CD14-positive monocyte (primary cell): ENCODE measurements around the gene CALR. TPM values are rescaled to one million over a fixed set of nuclear protein-coding genes. Genes with fewer than 3 reads are reported as not detected.
A peak's percentile ranks its signal among the peaks of the same experiment; 100 is the strongest.
"Not testable (repeated sequence)": the region's sequence is repeated elsewhere in the genome, so short reads cannot be mapped to it uniquely, and the experiment has no call there.

Experiments
- DNase-seq, 3 donors: peaks; one replicate each; pipeline ENCODE4 v3.0.0-alpha.2; 2011 to 2022
- H2AFZ ChIP-seq: 2 replicates; pipeline ENCODE4 v1.6.0; 2012; ENCODE audit warnings: mild to moderate bottlenecking, low read depth, low read length, inconsistent platforms; ENCODE audit not compliant: insufficient read depth, poor library complexity, severe bottlenecking
- H3K27ac ChIP-seq, 2 donors: 1 replicate in 1 of 2; 2 replicates in 1 of 2; pipeline ENCODE4 v1.5.1; 2012 to 2013; ENCODE audit warnings: low read length in 2 of 2, control low read depth in 1 of 2, inconsistent platforms in 1 of 2, low read depth in 1 of 2, mild to moderate bottlenecking in 1 of 2
- H3K27me3 ChIP-seq, 2 donors: one replicate each; pipeline versions ENCODE4 v1.6.0 to v1.6.1; 2011 to 2013; ENCODE audit warnings: low read length in 2 of 2; ENCODE audit not compliant: control insufficient read depth in 2 of 2, insufficient read depth in 2 of 2
- H3K36me3 ChIP-seq, 2 donors: replicated peaks in 1 of 2; 1 replicate in 1 of 2; 2 replicates in 1 of 2; pipeline versions ENCODE4 v1.5.1 to v1.6.1; 2012 to 2013; ENCODE audit warnings: low read length in 2 of 2, control low read depth in 1 of 2, inconsistent platforms in 1 of 2, mild to moderate bottlenecking in 1 of 2; ENCODE audit not compliant: insufficient read depth in 2 of 2, control insufficient read depth in 1 of 2
- H3K4me1 ChIP-seq, 2 donors: 1 replicate in 1 of 2; 2 replicates in 1 of 2; pipeline versions ENCODE4 v1.5.1 to v1.6.1; 2012 to 2013; ENCODE audit warnings: low read length in 2 of 2, control low read depth in 1 of 2, inconsistent platforms in 1 of 2, mild to moderate bottlenecking in 1 of 2, moderate library complexity in 1 of 2; ENCODE audit not compliant: insufficient read depth in 2 of 2, control insufficient read depth in 1 of 2
- H3K4me2 ChIP-seq: replicated peaks from 2 replicates; pipeline ENCODE3; 2012; ENCODE audit warnings: low read length, moderate library complexity, mild to moderate bottlenecking; ENCODE audit not compliant: poor library complexity, severe bottlenecking; ENCODE audit errors: extremely low read depth
- H3K4me3 ChIP-seq, 3 experiments: fragments of 200-600 bp in 1 of 3; sonication (generic) in 1 of 3; replicated peaks in 1 of 3; 1 replicate in 2 of 3; 2 replicates in 1 of 3; pipeline ENCODE4 v1.5.1; 2011 to 2013; ENCODE audit warnings: low read length in 3 of 3, mild to moderate bottlenecking in 3 of 3, control low read depth in 2 of 3, low read depth in 2 of 3, inconsistent platforms in 1 of 3, moderate library complexity in 1 of 3
- H3K79me2 ChIP-seq: 2 replicates; pipeline ENCODE4 v1.6.0; 2012; ENCODE audit warnings: mild to moderate bottlenecking, control low read depth, inconsistent platforms, low read length, moderate library complexity; ENCODE audit not compliant: insufficient read depth
- H3K9ac ChIP-seq: 2 replicates; pipeline ENCODE4 v1.6.0; 2017; ENCODE audit warnings: low read length, mild to moderate bottlenecking; ENCODE audit not compliant: insufficient read depth, poor library complexity, severe bottlenecking
- H3K9me3 ChIP-seq, 2 donors: replicated peaks in 1 of 2; 1 replicate in 1 of 2; 2 replicates in 1 of 2; pipeline versions ENCODE4 v1.5.1 to v1.6.1; 2012 to 2013; ENCODE audit warnings: low read length in 2 of 2, control low read depth in 1 of 2; ENCODE audit not compliant: control insufficient read depth in 1 of 2, insufficient read depth in 1 of 2
- H4K20me1 ChIP-seq: 2 replicates; pipeline ENCODE4 v1.6.0; 2012; ENCODE audit warnings: mild to moderate bottlenecking, low read length, control low read depth, moderate library complexity; ENCODE audit not compliant: insufficient read depth
- H3K27ac Mint-ChIP-seq, 7 donors: one replicate each; pipeline ENCODE4 v1.8.0; 2020; ENCODE audit warnings: mild to moderate bottlenecking in 7 of 7, mixed read lengths in 7 of 7, moderate library complexity in 6 of 7, inconsistent platforms in 2 of 7
- H3K27me3 Mint-ChIP-seq, 3 donors: one replicate each; pipeline ENCODE4 v1.8.0; 2021 to 2022; ENCODE audit warnings: low read depth in 3 of 3, mild to moderate bottlenecking in 3 of 3, mixed read lengths in 3 of 3, moderate library complexity in 3 of 3, inconsistent platforms in 1 of 3
- H3K36me3 Mint-ChIP-seq, 2 donors: one replicate each; pipeline ENCODE4 v1.8.0; 2020; ENCODE audit warnings: mixed read lengths in 2 of 2, inconsistent platforms in 1 of 2, mild to moderate bottlenecking in 1 of 2
- H3K4me1 Mint-ChIP-seq: one replicate; pipeline ENCODE4 v1.8.0; 2020; ENCODE audit warnings: mild to moderate bottlenecking, mixed read lengths
- H3K4me3 Mint-ChIP-seq, 2 donors: one replicate each; pipeline ENCODE4 v1.8.0; 2020; ENCODE audit warnings: mild to moderate bottlenecking in 2 of 2, mixed read lengths in 2 of 2, moderate library complexity in 1 of 2
- H3K9me3 Mint-ChIP-seq, 7 donors: one replicate each; pipeline ENCODE4 v1.8.0; 2020 to 2022; ENCODE audit warnings: mixed read lengths in 7 of 7, mild to moderate bottlenecking in 6 of 7, moderate library complexity in 6 of 7, inconsistent platforms in 2 of 7
- WGBS: methylation state at CpG from one replicate; pipeline ENCODE4 v1.1.5; 2013; ENCODE audit warnings: missing lambda C conversion rate; ENCODE audit not compliant: insufficient coverage; 5-methylcytosine and 5-hydroxymethylcytosine counted together
- intact Hi-C, 2 donors: fragments of 100-400 bp; cut with micrococcal nuclease; formaldehyde crosslinking; loops; one replicate each; pipeline versions ENCODE4 v1.15.0 to v1.15.1; 2023
- polyA plus RNA-seq, 3 donors: library from polyadenylated mRNA; depleted of rRNA in 1 of 3; unstranded in 2 of 3; stranded (reverse) in 1 of 3; fragments of 300-500 nt in 2 of 3; fragments of >200 nt in 1 of 3; fragmentation: Illumina TruSeq in 2 of 3; gene quantifications; 1 replicate in 2 of 3; 2 replicates in 1 of 3; pipeline ENCODE4 v1.2.3, GENCODE V29; 2012 to 2021
- TF ChIP-seq, protein P1 (sequence below): fragments of 200-600 bp; IDR thresholded peaks from one replicate; pipeline ENCODE4 v1.8.0; 2022; ENCODE audit warnings: antibody characterized with exemption, mild to moderate bottlenecking

CALR gene
- polyA plus RNA-seq, 3 donors, result 109 to 441 (median 133) TPM

DNA sequence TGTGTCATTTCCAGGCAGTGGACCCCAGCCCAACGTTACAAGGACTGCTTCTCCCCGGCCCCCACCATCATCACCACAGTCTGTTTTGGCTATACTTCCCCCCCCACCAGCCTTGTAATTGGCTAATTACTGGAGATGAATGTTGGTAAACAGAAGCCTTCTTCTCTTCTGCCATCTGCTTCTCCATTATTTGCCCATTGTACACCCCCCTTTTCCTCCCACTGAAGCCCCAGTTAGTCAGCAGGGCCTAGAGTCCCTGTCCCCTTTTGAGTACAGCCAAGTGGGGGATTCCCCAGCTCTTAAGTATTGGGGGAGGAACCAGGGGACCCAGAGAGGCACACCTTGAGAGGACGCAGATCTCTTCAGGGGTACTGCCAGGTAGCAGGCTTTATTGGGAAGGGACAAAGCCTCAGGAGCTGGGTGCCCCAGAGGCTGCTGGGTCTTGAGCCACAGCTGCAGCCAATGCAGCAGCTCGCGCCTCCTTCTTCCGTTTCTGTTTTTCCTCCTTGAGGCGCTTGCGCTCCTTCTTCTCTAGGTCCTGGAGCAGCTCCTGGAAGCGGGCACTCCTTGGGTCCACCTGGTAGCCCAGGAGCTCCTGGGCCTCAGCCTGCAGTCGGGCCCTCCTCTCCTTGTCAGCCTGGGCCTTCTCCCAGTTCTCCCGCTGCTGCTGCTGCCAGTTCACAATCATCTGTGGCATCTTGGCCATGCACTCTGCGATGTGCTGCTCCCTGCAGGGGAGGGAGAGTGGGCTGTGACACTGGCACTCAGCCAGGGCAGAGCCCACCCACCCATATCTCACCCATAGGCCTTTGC is 15.6 kb downstream of the CALR start:
- no peaks in the 10 kb centered on the region for H3K27me3 ChIP-seq
- no peaks in the 10 kb centered on the region for H4K20me1 ChIP-seq
- no peak overlapping the region for H3K4me2 ChIP-seq
- H3K4me1 Mint-ChIP-seq, result peaks cover 58% of the 10 kb centered on the region
- no peak overlapping the region for H3K4me3 Mint-ChIP-seq
- H3K9me3 ChIP-seq, result no peaks in the 10 kb centered on the region
- peak overlapping the region; percentile 66 for H3K9ac ChIP-seq
- H3K9me3 Mint-ChIP-seq, result no peaks in the 10 kb centered on the region
- H3K36me3 Mint-ChIP-seq, result peaks cover 36 to 54% of the 10 kb centered on the region in 2 donors
- peaks cover 52% of the 10 kb centered on the region for H3K79me2 ChIP-seq
- peaks cover 0 to 1% (median 0%) of the 10 kb centered on the region in 3 donors for H3K27me3 Mint-ChIP-seq
- WGBS, result 80% methylated on average over 8 of the region's 12 CpGs
- intact Hi-C loops, result no loop called here
- peak overlapping the region; percentile 83 to 93 for H3K27ac ChIP-seq
- peaks cover 33 to 55% of the 10 kb centered on the region in 2 donors for H3K36me3 ChIP-seq
- H2AFZ ChIP-seq, result no peak overlapping the region
- DNase-seq, result peak in 1 of 3 donors; percentile 57
- H3K4me1 ChIP-seq, result peaks cover 38 to 58% of the 10 kb centered on the region in 2 donors
- peak overlapping the region; percentile 70 to 96 (median 90) for H3K27ac Mint-ChIP-seq
- TF ChIP-seq, protein P1, sequence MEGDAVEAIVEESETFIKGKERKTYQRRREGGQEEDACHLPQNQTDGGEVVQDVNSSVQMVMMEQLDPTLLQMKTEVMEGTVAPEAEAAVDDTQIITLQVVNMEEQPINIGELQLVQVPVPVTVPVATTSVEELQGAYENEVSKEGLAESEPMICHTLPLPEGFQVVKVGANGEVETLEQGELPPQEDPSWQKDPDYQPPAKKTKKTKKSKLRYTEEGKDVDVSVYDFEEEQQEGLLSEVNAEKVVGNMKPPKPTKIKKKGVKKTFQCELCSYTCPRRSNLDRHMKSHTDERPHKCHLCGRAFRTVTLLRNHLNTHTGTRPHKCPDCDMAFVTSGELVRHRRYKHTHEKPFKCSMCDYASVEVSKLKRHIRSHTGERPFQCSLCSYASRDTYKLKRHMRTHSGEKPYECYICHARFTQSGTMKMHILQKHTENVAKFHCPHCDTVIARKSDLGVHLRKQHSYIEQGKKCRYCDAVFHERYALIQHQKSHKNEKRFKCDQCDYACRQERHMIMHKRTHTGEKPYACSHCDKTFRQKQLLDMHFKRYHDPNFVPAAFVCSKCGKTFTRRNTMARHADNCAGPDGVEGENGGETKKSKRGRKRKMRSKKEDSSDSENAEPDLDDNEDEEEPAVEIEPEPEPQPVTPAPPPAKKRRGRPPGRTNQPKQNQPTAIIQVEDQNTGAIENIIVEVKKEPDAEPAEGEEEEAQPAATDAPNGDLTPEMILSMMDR, result no peak
- H3K4me3 ChIP-seq, result no peak overlapping the region

DNA sequence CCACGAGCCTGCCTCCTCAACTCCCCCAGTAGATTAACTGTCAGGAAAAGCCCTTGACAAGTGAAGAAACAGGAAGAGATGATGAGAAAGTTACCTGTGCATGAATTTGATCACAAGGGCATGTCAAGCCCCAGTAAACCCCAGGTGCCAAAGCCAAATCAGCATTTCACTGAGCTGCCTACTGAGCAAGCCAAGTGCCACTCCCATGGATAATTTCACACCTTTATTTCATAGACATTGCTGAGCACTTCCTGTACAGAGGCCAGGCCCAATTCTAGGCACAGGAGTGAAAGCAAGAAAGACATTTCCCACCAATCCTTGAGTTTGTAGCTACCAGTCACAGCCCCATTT is 16.2 kb downstream of the CALR start:
- Histone ChIP-seq H4K20me1 (no peaks in the 10 kb centered on the region), H3K27me3 (no peaks in the 10 kb centered on the region), H3K36me3 (peaks cover 27 to 49% of the 10 kb centered on the region in 2 donors), H3K79me2 (peaks cover 52% of the 10 kb centered on the region), H3K4me3 (no peak overlapping the region), H2AFZ (no peak overlapping the region), H3K4me2 (no peak overlapping the region), H3K9ac (no peak overlapping the region), H3K9me3 (no peaks in the 10 kb centered on the region), H3K27ac (peak overlapping the region; percentile 83 to 93), H3K4me1 (peaks cover 37 to 52% of the 10 kb centered on the region in 2 donors)
- no CpG with 5 or more reads among the region's 1 CpG for WGBS
- peak in 1 of 3 donors; percentile 5 for DNase-seq
- Mint-ChIP-seq H3K4me1 (peaks cover 56% of the 10 kb centered on the region), H3K27me3 (peaks cover 0 to 1% (median 0%) of the 10 kb centered on the region in 3 donors), H3K27ac (peak overlapping the region; percentile 51 to 96 (median 85)), H3K36me3 (peaks cover 32 to 49% of the 10 kb centered on the region in 2 donors), H3K4me3 (no peak overlapping the region), H3K9me3 (no peaks in the 10 kb centered on the region)
- TF ChIP-seq, protein P1, result no peak
- intact Hi-C loops, result no loop called here

DNA sequence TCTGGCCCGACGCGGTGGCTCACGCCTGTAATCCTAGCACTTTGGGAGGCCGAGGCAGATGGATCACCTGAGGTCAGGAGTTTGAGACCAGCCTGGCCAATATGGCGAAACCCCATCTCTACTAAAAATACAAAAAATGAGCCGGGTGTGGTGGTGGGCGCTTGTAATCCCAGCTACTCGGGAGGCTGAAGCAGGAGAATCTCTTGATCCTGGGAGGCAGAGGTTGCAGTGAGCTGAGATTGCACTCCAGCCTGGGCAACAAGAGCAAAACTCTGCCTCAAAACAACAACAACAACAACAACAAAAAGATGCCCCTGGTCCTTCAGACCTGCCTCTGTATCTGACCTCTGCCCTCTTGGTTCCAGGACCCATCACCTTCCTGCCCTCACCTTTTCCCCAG is 17.2 kb downstream of the CALR start:
- H3K4me3 ChIP-seq, H3K9ac ChIP-seq, DNase-seq, H4K20me1 ChIP-seq, intact Hi-C loops, H3K4me2 ChIP-seq, H3K9me3 Mint-ChIP-seq, H3K27me3 ChIP-seq, H3K9me3 ChIP-seq, H2AFZ ChIP-seq, H3K27me3 Mint-ChIP-seq: not testable (repeated sequence)
- 100% methylated on average over 1 of the region's 9 CpGs for WGBS
- Mint-ChIP-seq H3K36me3 (peaks cover 23 to 39% of the 10 kb centered on the region in 2 donors), H3K27ac (peak overlapping the region in 6 of 7 donors; percentile 35 to 83 (median 60)), H3K4me3 (peak overlapping the region in 1 of 2 donors; percentile 3), H3K4me1 (peaks cover 46% of the 10 kb centered on the region)
- peak overlapping the region in 1 of 2 donors; percentile 93 for H3K27ac ChIP-seq
- H3K36me3 ChIP-seq, result peaks cover 21 to 39% of the 10 kb centered on the region in 2 donors
- peaks cover 52% of the 10 kb centered on the region for H3K79me2 ChIP-seq
- H3K4me1 ChIP-seq, result peaks cover 31 to 45% of the 10 kb centered on the region in 2 donors
